Activated CD8-positive, alpha-beta memory T cell treated with anti-CD3 and anti-CD28 coated beads, Interleukin-2, amount 10 ng/mL, durations not matched to agents 7 days and 5 days (primary cell): ENCODE results near the gene SBF2. TPM values are rescaled to one million over a fixed set of nuclear protein-coding genes. Genes with fewer than 3 reads are reported as not detected.
"Not testable (repeated sequence)": the region's sequence is repeated elsewhere in the genome, so short reads cannot be mapped to it uniquely, and the experiment has no call there.

Experiments used
- ATAC-seq: fragments of 150-1000 bp; cut with Tn5 transposase; one replicate; pipeline ENCODE4 v1.10.0; 2021; ENCODE audit warnings: moderate library complexity
- CTCF ChIA-PET: fragments of 350-600 bp; sonication (Branson Sonifier 250); formaldehyde crosslinking; loops from one replicate; lab custom pipeline; 2021; ENCODE audit warnings: antibody characterized with exemption; lab: Charles Lee
- DNase-seq: peaks from one replicate; pipeline ENCODE4 v3.0.0-alpha.2; 2020
- H3K27ac Mint-ChIP-seq: one replicate; pipeline ENCODE4 v1.8.0; 2021; ENCODE audit warnings: mild to moderate bottlenecking, mixed read lengths
- H3K27me3 Mint-ChIP-seq: one replicate; pipeline ENCODE4 v1.8.0; 2021; ENCODE audit warnings: mixed read lengths
- H3K36me3 Mint-ChIP-seq: one replicate; pipeline ENCODE4 v1.8.0; 2021; ENCODE audit warnings: mild to moderate bottlenecking, mixed read lengths
- H3K4me1 Mint-ChIP-seq: one replicate; pipeline ENCODE4 v1.8.0; 2021; ENCODE audit warnings: mixed read lengths
- H3K4me3 Mint-ChIP-seq: one replicate; pipeline ENCODE4 v1.8.0; 2021; ENCODE audit warnings: mild to moderate bottlenecking, moderate library complexity, mixed read lengths
- H3K9me3 Mint-ChIP-seq: one replicate; pipeline ENCODE4 v1.8.0; 2022; ENCODE audit warnings: low read depth, mixed read lengths
- total RNA-seq, 2 experiments: library from RNA; stranded (reverse); gene quantifications; one replicate each; pipeline ENCODE4 v1.2.3, GENCODE V29; 2021

SBF2 gene
- total RNA-seq, 2 experiments from 2014 or later: 4.6 to 8.3 TPM

DNA sequence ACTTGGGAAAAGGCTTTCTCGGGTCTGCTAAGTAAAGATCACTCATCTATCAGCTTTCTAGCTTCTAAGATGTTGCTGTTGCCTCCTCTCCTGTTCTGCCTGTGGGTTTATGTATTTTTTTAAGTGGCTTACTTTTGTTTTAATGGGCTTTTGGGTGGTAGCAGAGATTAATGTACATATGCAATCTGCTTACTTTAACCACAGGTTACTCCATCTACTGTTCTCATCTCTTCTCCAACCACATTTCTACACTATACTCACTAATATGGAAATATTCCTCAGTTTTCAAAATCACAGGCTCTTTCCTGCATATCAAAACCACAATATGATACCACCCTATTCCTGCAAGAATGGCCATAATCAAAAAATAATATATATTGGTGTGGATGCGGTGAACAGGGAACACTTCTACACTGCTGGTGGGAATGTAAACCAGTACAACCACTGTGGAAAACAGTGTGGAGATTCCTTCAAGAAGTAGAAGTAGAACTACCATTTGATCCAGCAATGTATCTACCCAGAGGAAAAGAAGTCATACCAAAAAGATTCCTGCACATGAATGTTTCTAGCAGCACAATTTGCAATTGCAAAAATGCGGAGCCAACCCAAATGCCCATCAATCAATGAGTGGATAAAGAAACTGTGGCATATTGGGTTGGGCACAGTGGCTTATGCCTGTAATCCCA is 341.4 kb downstream of the SBF2 start:
- Mint-ChIP-seq H3K4me1 (no peaks in the 10 kb centered on the region), H3K9me3 (no peaks in the 10 kb centered on the region), H3K4me3 (no peak overlapping the region), H3K27ac (no peak overlapping the region), H3K27me3 (no peaks in the 10 kb centered on the region), H3K36me3 (no peaks in the 10 kb centered on the region)
- ATAC-seq (no peak), DNase-seq (no peak)
- CTCF ChIA-PET: interaction anchor here (1.4 kb wide), 1 partner anchor 16 kb away, joined by 3 read pairs; no protein-coding TSS in a partner anchor

DNA sequence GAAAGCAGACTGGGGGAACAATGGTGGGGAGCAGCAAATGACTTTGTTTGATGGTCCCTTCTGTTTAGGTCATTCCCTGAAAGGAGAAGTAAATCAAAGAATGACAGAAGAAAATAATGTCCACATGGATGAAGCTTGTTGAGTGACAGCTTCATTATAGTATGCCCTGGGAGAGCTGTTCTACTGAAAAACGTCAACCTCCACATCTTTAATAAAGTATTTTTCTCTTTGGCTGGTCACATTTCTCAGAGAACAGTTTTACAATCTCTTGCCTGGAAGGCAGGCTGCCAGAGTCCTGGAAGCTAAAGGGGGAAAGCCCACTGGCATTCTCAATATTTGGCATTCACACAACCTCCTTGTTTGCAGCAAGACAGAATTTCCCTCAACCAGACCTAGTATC is 342.2 kb downstream of the SBF2 start:
- CTCF ChIA-PET: interaction anchor here (1.4 kb wide), 1 partner anchor 17 kb away, joined by 3 read pairs; no protein-coding TSS in a partner anchor

DNA sequence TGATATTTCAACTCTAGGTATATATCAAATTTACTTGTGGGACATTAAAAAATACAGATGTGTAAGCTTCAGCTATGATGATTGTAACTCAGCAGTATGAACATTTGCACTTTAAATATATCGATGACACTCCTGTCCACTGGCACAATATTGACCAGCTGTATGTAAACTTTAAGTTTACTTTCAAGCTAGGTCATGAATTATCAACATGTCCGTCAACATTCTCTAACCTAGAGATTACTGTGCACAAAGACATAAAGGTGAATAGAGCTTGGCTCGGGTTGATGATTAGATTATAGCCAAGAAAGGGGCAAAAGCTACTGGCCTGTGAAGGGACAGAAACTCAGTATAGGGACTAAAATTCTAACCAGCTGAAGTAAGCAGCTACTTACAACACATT is 343.6 kb downstream of the SBF2 start:
- Mint-ChIP-seq H3K4me1 (no peaks in the 10 kb centered on the region), H3K4me3 (no peak overlapping the region), H3K36me3 (peaks cover 7% of the 10 kb centered on the region), H3K27ac (no peak overlapping the region), H3K27me3 (no peaks in the 10 kb centered on the region), H3K9me3 (peaks cover 1% of the 10 kb centered on the region)
- no peak for DNase-seq
- CTCF ChIA-PET: no interaction called here
- ATAC-seq: no peak

More for the DNA sequence above, 342.2 kb downstream of the SBF2 start:
- Mint-ChIP-seq H3K36me3 (no peaks in the 10 kb centered on the region), H3K27me3 (no peaks in the 10 kb centered on the region), H3K27ac (no peak overlapping the region), H3K9me3 (no peaks in the 10 kb centered on the region), H3K4me1 (no peaks in the 10 kb centered on the region), H3K4me3 (no peak overlapping the region)
- DNase-seq (no peak), ATAC-seq (no peak)

DNA sequence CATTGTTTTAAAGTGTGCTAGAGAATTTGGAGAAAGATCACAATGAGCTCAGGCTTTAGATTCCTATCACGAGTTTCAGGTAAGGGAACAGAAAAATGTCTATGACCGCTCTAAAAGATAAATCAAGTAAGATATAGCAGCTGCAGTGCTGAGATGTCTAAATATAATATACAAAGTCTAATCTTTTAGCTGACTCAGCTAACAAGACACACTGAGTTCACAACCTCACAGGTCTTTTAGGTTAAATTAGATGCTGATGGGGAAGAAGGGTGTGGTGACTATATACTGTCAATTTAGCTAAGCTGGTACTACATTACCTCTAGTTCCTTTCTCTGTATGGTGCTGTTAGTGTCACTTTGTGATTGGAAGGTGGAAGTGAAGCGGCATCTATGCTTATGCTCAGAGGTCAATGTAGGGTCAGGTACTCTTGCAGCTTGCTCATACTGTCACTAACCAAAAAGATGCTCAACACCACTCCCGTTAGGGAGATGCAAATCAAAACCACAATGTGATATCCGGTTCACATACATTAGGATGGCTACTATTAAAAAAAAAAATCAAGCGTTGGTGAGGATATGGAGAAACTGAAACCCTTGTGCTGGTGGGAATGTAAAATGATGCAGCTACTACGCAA is 346.7 kb downstream of the SBF2 start:
- DNase-seq (no peak), ATAC-seq (no peak)
- Mint-ChIP-seq H3K9me3 (peaks cover 7% of the 10 kb centered on the region), H3K36me3 (peaks cover 11% of the 10 kb centered on the region), H3K27ac (no peak overlapping the region), H3K27me3 (no peaks in the 10 kb centered on the region), H3K4me1 (no peaks in the 10 kb centered on the region), H3K4me3 (no peak overlapping the region)
- CTCF ChIA-PET: no interaction called here

DNA sequence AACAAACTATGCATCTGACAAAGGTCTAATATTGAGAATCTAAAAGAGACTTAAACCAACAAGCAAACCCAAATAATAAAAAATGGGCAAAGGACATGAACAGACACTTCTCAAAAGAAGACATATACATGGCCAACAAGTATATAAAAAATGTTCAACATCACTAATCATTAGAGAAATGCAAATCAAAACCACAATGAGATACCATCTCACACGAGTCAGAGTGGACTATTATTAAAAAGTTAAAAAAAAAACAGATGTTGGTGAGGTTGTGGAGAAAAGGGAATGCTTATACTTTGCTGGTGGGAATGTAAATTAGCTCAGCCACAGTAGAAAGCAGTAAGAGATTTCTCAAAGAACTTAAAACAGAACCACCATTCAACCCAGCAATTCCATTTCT is 348.3 kb downstream of the SBF2 start:
- H3K9me3 Mint-ChIP-seq, ATAC-seq, H3K27ac Mint-ChIP-seq, CTCF ChIA-PET, H3K4me1 Mint-ChIP-seq, DNase-seq, H3K4me3 Mint-ChIP-seq, H3K27me3 Mint-ChIP-seq: not testable (repeated sequence)
- peaks cover 11% of the 10 kb centered on the region for H3K36me3 Mint-ChIP-seq

DNA sequence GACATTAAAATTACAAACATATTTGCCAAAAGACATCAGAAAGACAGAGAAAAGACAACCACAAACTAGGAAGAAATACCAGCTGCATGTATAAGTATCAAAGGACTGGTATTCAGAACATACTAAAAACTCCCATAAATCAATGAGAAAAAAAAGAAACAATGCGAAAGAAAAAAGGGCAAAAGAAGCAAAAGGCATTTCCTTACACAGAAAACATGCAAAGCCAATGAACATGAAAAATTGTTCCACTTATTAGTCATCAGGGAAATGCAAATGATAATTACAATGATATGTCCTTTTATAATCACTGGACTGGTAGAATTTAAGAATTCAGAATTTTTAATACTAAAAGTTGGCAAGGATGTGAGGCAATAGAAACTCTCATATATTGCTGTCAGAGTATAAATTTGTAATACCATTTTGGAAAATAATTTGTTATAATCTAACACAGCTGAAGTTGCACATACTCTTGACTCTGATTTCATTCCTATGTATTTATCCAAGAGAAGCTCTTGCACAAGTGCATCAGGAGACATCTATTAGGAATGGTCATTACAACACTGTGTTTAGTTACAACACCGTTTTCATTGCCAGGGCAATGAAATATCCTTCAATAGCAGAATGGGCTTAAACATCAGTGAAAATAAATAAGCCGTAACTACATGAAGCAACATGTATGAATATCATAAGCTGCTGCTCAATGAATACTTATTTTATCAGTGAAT is 350.5 kb downstream of the SBF2 start:
- Mint-ChIP-seq H3K4me3 (no peak overlapping the region), H3K4me1 (no peaks in the 10 kb centered on the region), H3K27ac (no peak overlapping the region), H3K27me3 (no peaks in the 10 kb centered on the region), H3K36me3 (peaks cover 11% of the 10 kb centered on the region), H3K9me3 (peaks cover 7% of the 10 kb centered on the region)
- ATAC-seq: no peak
- no peak for DNase-seq
- CTCF ChIA-PET: no interaction called here

DNA sequence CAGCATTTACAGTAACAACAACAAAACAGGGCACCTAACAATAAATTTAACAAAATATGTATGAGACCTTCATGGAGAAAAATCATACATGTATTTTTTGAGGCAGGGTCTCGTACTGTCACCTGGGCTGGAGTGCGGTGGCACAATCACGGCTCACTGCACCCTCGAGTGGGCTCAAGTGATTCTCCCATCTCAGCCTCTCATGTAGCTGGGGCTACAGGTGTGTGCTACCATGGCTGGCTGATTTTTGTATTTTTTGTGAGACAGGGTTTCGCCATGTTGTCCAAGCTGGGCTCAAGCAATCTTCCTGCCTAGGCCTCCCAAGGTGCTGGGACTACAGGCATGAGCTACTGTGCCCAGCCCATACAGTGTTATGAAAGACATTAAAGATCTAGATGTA is 352.0 kb downstream of the SBF2 start:
- no peak overlapping the region for H3K4me3 Mint-ChIP-seq
- H3K27ac Mint-ChIP-seq: no peak overlapping the region
- CTCF ChIA-PET: no interaction called here
- no peaks in the 10 kb centered on the region for H3K27me3 Mint-ChIP-seq
- H3K4me1 Mint-ChIP-seq: no peaks in the 10 kb centered on the region
- no peak for DNase-seq
- no peak for ATAC-seq
- peaks cover 11% of the 10 kb centered on the region for H3K36me3 Mint-ChIP-seq
- peaks cover 7% of the 10 kb centered on the region for H3K9me3 Mint-ChIP-seq

DNA sequence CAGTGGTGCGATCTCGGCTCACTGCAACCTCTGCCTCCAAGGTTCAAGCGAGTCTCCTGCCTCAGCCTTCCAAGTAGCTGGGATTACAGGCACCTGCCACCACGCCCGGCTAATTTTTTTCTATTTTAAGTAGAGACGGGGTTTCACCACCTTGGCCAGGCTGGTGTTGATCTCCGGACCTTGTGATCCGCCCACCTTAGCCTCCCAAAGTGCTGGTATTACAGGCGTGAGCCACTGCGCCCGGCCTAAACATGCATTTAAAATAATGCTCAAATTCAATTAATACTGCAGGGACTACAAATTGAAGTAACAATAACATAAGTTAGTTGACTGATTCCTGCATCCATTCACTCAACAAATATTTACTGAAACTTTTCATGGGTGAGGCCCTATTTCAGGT is 354.9 kb downstream of the SBF2 start:
- H3K27ac Mint-ChIP-seq, H3K4me1 Mint-ChIP-seq, H3K27me3 Mint-ChIP-seq, H3K9me3 Mint-ChIP-seq, DNase-seq, CTCF ChIA-PET, H3K36me3 Mint-ChIP-seq, ATAC-seq, H3K4me3 Mint-ChIP-seq: not testable (repeated sequence)

DNA sequence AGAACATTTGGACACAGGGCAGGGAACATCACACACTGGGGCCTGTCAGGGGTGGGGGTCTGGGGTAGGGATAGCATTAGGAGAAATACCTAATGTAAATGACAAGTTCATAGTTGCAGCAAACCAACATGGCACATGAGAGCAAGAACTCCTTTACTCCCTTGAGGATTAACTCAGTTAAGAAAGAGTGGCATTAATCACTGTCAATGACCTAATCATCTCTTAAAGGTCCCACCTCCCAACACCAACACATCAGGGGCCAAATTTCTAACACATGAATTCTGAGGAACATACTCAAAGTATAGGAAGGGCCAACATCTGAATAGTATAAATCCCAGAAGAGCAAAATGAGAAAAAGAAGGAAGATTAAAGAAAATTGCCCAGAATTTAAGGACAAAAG is 357.3 kb downstream of the SBF2 start:
- CTCF ChIA-PET: no interaction called here
- Mint-ChIP-seq H3K4me3 (no peak overlapping the region), H3K4me1 (no peaks in the 10 kb centered on the region), H3K36me3 (peaks cover 3% of the 10 kb centered on the region), H3K9me3 (peaks cover 1% of the 10 kb centered on the region), H3K27me3 (no peaks in the 10 kb centered on the region), H3K27ac (no peak overlapping the region)
- DNase-seq (no peak), ATAC-seq (no peak)

DNA sequence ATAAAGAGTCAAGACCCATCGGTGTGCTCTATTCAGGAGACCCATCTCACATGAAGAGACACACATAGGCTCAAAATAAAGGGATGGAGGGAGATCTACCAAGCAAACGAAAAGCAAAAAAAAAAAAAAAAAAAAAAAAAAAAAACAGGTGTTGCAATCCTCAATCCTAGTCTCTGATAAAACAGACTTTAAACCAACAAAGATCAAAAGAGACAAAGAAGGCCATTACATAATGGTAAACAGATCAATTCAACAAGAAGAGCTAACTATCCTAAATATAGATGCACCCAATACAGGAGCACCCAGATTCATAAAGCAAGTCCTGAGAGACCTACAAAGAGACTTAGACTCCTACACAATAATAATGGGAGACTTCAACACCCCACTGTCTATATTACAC is 361.2 kb downstream of the SBF2 start:
- CTCF ChIA-PET: interaction anchor here (0.6 kb wide), 1 partner anchor 17 kb away, joined by 3 read pairs; no protein-coding TSS in a partner anchor
- ATAC-seq, H3K36me3 Mint-ChIP-seq, H3K27ac Mint-ChIP-seq, DNase-seq, H3K27me3 Mint-ChIP-seq, H3K9me3 Mint-ChIP-seq, H3K4me3 Mint-ChIP-seq, H3K4me1 Mint-ChIP-seq: not testable (repeated sequence)

DNA sequence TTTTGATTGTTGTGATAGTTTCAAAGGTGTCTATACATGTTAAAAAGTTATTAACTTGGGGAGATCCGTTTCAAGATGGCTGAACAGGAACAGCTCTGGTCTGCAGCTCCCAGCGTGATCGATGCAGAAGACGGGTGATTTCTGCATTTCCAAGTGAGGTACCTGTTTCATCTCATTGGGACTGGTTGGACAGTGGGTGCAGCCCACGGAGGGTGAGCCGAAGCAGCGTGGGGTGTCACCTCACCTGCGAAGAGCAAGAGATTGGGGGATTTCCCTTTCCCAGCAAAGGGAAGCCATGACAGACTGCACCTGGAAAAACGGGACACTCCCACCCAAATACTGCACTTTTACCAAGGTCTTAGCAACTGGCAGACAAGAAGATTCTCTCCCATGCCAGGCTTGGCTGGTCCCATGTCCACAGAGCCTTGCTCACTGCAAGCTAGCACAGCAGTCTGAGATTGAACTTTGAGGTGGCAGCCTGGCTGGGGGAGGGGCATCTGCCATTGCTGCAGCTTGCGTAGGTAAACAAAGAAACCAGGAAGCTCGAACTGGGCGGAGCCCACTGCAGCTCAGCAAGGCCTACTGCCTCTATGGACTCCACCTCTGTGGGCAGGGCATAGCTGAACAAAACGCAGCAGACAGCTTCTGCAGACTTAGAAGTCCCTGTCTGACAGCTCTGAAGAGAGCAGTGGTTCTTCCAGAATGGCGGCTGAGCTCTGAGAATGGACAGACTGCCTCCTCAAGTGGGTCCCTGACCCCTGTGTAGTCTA is 363.3 kb downstream of the SBF2 start:
- H3K36me3 Mint-ChIP-seq, H3K9me3 Mint-ChIP-seq, DNase-seq, H3K27me3 Mint-ChIP-seq, ATAC-seq, H3K4me1 Mint-ChIP-seq, H3K27ac Mint-ChIP-seq, H3K4me3 Mint-ChIP-seq: not testable (repeated sequence)
- CTCF ChIA-PET: interaction anchor here (0.9 kb wide), 1 partner anchor 10 kb away, joined by 3 read pairs; no protein-coding TSS in a partner anchor

DNA sequence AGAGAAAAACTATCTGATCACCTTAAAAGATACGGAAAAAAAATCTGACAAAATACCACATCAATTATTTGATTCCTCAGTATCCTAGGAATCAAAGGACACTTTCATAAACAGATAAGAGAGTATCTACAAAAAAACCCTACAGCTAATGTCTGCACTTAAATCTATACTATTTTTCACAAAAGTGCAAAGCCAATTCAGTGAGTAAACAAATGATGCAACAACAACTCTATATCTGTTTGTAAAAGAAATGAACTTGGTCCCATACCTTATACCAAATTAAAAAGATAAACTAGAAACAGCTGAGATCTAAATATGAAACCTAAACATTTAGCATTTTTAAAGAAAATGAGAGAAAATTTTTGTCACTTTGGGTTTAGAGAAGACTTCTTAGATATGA is 366.3 kb downstream of the SBF2 start:
- Mint-ChIP-seq H3K4me3 (no peak overlapping the region), H3K36me3 (peaks cover 5% of the 10 kb centered on the region), H3K27me3 (no peaks in the 10 kb centered on the region), H3K27ac (no peak overlapping the region), H3K9me3 (peaks cover 8% of the 10 kb centered on the region), H3K4me1 (peaks cover 10% of the 10 kb centered on the region)
- DNase-seq (no peak), ATAC-seq (no peak)
- CTCF ChIA-PET: no interaction called here

DNA sequence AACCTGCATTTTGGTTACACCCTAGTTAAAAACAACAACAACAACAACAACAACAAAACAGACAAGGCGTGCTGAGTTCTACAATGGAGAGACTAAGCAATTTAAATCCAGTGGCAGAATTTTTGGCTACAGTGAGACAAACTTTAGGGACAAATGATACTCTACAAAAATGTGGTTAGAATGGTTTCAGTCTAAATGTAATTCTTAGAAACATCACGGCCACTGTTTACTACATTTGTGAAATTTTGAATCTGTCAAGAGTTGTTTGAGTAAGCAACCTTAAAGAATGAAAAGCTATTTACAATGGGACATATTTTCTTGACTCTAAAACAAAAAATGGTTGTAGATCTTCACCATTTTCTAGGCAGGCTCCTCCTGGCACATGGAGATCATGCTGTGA is 370.7 kb downstream of the SBF2 start:
- DNase-seq (no peak), ATAC-seq (peak; percentile 12)
- no peaks in the 10 kb centered on the region for H3K9me3 Mint-ChIP-seq
- H3K27me3 Mint-ChIP-seq: no peaks in the 10 kb centered on the region
- H3K4me1 Mint-ChIP-seq: peaks cover 10% of the 10 kb centered on the region
- H3K36me3 Mint-ChIP-seq: no peaks in the 10 kb centered on the region
- H3K27ac Mint-ChIP-seq: no peak overlapping the region
- no peak overlapping the region for H3K4me3 Mint-ChIP-seq
- CTCF ChIA-PET: interaction anchor here (1.1 kb wide), 1 partner anchor 146 kb away, joined by 3 read pairs; no protein-coding TSS in a partner anchor
